H4 (cell line): ENCODE measurements around the gene BROX. TPM values are rescaled to one million over a fixed set of nuclear protein-coding genes. Genes with fewer than 3 reads are reported as not detected.
"Not testable (repeated sequence)": the region's sequence is repeated elsewhere in the genome, so short reads cannot be mapped to it uniquely, and the experiment has no call there.

ENCODE experiments used
- DNase-seq: peaks from one replicate; pipeline ENCODE4 v3.0.0-alpha.2; 2015; ENCODE audit warnings: low spot score
- total RNA-seq: library from RNA; depleted of rRNA; stranded (reverse); fragments of >200 nt; shearing (Covaris generic); gene quantifications from 2 replicates; pipeline ENCODE4 v1.2.3, GENCODE V29; 2014

BROX gene
- total RNA-seq, 1 experiment from 2014 or later, result 61.2 TPM

DNA sequence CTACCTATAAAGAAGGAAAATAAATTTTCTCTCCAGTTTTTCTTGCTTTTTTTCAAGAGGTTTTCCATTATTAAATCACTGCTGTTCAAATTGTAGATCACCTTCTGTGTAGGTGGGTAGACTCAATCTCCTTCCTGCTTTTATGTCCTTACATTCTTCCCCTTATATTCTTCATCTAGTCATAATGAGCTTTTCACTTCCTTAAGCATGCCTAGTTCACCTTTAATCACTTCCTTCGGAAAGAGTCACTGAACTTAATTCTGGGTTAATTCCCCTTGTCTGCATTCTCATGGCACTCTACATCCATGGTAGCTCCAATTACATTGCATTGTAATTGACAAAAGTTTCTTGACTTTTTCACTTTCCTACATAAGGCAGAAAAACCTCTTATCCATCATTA, 18.5 kb downstream of the BROX start:
- no peak for DNase-seq

GRCh38 chr1:222732216-222733159, 20.1 kb downstream of the BROX start:
- DNase-seq, result no peak

GRCh38 chr1:222734740-222735139, 22.4 kb downstream of the BROX start:
- no peak for DNase-seq

DNA sequence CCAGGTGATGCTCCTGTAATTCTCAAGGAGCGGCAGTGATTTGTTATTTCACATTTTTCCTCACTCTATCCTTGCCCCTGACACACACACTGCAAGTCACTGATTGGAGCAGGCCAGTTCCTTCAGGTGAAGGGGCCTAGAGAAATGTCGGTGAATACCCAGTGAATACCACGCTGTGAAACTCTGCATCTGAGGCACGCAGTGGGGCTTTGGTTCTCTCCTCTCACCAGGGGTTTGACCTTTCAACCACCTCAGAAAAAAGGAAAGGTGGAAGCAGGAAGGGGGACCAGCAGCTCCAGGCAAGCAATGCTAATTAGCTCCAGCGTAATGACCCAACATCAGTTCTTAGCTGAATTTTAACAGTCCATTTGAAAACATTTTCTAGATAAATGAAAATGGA, 24.1 kb downstream of the BROX start:
- no peak for DNase-seq

DNA sequence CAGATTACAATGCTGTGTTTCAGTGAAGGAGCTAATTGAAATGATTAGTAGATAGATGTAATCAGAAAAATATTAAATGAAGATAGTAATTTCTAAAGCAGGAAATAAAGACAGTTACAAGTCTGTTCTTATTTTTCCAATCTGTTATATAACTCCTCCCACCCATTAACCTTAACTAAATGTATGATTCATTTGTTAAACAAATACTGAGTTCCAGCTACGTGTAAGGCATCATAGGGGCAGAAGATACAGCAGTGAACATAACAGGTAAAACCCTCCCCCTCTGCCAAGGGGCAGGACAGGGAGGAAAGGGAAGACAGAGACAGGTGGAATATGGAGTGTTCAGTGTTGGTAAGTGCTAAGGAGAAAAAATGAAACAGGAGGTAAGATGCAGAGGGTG, 24.6 kb downstream of the BROX start, which contains the start of gene FAM177B:
FAM177B (plus strand) TSS at position 231 of the 400 bp plus-strand sequence. CDS start 9,344 bp downstream, outside the sequence.
- no peak for DNase-seq

DNA sequence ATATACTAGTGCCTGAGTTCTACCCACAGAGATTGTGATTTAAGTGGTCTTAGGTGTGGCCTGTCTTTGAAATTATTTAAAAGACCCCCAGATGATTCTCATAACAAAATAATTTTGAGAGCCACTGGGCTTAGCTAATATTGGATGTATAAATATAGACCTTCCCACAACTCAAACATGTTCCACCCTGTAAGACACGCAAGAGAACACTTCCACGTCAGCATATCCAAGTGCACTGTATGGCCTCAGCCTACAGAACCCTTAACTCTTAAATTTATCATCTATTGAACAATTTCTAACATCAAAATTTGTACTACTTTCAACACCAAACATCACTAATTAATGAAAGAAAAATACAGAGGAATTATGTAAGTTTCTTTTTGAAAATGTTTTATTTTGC, 27.1 kb downstream of the BROX start:
- no peak for DNase-seq

GRCh38 chr1:222739929-222740328, 27.6 kb downstream of the BROX start:
- no peak for DNase-seq

- not testable (repeated sequence) for DNase-seq
These were observed 29.5 kb downstream of the BROX start for GRCh38 chr1:222741630-222742457.

DNA sequence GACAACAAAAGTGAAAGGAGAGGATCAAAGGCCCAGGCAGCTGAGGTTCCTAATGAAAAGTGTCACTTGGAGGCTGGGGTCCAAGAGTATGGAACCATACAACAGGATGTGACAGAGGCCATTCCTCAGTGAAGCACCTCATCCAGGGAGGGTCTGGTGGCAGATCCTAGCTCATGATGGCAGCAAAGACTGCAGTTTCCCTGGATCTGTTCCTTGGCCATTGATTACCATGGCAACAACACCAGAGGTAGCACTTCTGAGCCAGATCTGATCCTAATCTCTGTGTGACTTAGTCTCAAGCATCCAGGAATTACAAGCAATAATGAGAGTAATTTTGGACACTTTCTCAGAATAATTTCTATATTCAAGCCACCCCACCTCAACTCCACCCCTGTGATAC, 37.6 kb downstream of the BROX start:
- peak; percentile 19 for DNase-seq

DNA sequence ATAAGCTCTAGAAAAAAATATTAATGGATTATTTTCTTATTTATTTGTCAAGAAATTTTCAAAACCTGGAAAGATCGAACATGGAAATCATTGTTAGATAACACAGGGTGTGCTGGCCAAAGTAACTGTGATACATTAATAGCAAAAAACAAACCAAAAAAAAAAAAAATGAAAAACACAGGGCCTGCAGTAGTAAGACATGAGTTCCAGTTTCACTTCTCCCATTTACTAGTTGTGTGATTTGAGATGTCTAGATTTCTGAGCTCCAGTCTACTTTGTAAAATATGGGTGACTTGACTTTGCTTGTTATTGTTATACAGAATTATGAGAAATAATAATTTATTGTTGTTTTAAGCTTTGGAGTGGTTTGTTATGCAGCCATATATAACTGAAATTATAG, 38.3 kb downstream of the BROX start:
- no peak for DNase-seq

GRCh38 chr1:222751255-222751654, 38.9 kb downstream of the BROX start:
- no peak for DNase-seq

DNA sequence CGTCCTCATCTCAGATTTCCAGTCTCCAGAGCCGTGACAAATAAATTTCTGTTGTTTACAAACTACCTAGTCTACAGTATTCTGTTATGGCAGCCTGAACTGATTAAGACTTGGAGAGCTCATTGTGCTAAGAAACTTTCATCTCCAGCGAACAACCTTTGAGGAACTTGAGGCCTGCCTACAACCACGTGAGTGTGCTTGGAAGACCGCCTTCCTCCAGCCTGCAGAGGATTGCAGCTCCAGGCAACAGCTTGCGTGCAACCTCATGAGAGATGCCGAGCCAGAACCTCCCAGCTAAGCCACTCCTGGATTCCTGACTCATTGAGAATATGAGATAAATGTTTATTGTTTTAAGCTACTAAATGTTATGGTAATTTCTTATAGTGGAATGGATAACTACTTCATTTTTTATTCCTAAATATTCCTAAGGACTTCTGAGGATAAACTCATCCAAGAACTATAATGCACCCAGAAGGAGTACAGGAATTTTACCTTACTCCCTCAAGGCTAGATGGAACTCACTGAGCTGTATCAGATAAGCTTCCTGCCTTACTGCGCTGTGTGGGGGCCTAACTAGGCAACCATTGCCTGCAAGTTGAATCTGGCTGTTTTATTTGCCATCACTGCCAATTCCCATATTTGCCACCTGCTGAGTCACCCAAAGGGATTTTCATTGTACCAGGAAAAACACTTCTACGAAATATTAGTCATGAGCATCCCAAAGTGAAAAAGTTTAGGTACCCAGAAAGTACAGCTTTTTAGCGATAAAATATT, 42.2 kb downstream of the BROX start:
- peak; percentile 99 for DNase-seq

DNA sequence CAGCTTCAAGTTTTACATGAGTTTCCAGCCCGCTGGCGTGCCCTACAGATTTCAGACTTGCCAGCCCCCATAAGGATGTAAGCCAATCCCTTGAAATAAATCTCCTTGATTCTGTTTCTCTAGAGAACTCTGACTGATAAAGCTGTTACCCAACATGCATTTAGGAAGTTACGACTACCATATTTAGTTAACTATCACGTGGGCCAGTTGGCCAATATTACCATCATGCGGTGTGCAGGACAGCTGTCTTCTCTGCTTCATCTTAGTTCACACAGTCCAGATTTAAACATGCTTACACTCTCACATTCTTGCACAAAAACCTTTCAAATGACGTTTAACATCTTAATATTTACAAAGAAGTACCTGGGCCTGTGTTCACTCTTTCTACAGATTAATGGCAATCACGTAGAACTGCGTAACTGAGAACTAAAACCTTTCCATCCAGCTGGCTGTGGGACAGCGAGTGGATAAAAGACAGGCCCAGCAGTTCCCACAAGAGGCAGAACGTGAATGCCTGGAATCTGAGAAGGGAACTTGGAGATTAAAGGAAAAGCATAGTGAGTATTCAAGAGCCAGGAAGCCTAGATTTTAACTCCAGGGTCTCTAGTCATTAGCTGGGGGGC, 45.4 kb downstream of the BROX start:
- no peak for DNase-seq

DNA sequence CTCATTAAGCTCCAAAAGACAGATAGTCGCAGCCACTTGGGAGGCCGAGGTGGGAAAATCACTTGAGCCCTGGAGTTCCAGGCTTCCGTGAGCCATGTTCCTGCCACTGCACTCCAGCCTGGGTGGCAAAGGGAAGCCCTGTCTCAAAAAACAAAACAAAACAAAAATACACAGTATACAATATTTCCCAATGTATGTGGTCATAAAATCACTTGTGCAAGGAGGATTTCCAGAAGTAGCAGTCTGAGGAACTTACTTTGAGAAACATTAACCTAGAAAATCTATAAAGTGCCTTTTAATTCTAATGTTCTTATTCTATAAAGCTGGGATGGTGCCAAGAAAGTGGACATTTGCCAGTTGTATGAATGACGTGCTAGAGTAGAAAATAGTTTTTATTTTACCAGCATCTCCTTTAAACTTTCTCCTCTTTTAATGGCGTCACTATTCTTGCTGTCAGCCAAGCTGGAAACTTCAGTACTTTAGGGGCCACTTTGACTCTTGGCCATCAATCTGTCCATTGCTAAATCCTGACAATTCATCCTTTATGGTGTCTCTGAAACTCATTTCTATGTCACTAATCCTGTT, 47.2 kb downstream of the BROX start:
- no peak for DNase-seq

- DNase-seq, result no peak
These were observed 48.7 kb downstream of the BROX start for GRCh38 chr1:222761083-222761482.

- not testable (repeated sequence) for DNase-seq
These were observed 49.8 kb downstream of the BROX start for GRCh38 chr1:222762178-222762577.

DNA sequence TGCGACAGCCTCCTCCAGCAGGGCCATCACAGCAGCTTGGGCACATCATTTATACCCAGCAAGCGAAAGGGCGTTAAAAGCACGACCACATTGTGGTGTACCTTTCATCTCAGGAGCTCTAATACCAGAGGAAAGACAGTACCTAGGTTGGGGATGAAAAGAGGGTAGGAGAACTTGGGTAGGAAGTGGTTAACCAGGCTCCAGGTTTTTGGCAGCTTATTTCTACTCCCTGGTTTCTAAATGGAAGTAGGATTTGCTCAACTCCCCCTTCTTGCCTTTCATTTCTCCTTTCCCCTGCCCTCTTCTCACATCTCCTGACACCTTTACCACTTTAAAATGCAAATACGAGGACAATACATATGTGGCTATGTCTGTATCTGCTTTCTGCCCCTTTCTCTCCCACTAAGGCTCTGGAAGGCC, 54.8 kb downstream of the BROX start:
- no peak for DNase-seq

GRCh38 chr1:222768592-222768991, 56.2 kb downstream of the BROX start:
- DNase-seq, result no peak

GRCh38 chr1:222769181-222769580, 56.8 kb downstream of the BROX start:
- no peak for DNase-seq

GRCh38 chr1:222769971-222770620, 57.7 kb downstream of the BROX start:
- DNase-seq, result no peak
